Stimulated activated CD4-positive, alpha-beta T cell treated with anti-CD3 and anti-CD28 coated beads, Interleukin-1b, Interleukin-23, amount 100 ng/mL, for 4 hours (primary cell): ENCODE data around the gene NECTIN1.

Experiments
- DNase-seq, 2 donors: peaks; one replicate each; pipeline ENCODE4 v3.0.0-alpha.2; 2020; ENCODE audit warnings: low read depth in 2 of 2

NECTIN1 gene, protein sequence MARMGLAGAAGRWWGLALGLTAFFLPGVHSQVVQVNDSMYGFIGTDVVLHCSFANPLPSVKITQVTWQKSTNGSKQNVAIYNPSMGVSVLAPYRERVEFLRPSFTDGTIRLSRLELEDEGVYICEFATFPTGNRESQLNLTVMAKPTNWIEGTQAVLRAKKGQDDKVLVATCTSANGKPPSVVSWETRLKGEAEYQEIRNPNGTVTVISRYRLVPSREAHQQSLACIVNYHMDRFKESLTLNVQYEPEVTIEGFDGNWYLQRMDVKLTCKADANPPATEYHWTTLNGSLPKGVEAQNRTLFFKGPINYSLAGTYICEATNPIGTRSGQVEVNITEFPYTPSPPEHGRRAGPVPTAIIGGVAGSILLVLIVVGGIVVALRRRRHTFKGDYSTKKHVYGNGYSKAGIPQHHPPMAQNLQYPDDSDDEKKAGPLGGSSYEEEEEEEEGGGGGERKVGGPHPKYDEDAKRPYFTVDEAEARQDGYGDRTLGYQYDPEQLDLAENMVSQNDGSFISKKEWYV

DNA sequence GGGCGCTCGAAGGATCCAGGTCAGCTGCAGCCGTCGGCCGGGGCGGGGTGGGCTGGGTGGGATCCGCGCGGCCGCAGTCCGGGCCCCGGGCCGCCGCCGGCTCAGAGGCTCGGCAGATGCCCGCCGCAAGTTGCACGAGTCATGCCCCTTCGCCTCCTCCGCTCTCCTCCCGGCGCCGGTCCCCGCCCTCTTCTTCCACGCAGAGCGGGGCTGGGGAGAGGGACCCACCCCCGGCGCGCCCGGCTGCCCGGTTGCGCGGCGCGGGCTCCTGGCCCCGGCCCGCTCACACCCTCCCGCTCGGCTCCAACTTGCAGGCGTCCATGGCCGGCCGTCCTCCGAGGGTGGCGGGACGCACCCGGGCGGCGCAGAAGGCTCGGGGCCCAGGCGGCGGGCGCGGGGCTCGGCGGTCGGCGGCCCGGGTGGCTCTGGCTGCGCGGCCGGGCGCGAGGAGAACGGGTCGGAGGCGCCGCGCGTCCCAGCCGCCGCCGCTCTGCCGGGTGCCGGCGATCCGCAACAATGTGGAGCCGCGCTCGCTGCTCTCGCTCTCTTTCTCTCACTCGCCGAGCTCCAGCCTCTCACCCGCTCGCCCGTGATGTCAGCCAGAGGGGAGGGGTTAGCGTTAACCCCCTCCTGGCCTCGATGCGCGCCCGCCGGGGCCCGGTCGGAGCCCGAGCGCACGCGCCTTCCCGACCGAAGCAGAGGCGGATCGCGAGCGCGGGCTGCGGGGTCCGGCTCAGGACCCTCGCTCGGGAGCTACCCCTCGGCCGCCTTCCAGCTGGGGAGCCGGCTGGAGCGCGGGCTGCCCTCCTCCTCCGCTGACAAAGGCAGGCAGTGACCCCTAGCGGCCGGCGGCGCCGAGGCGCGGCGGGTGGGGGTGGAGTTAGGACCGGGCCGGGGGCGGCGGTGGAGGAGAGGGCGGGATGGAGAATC lies at the start of gene NECTIN1:
Gene NECTIN1 (minus strand): TSS at position 550 of the 930 bp plus-strand sequence. CDS start 647 bp downstream, outside the sequence.
- DNase-seq: peak; percentile 80 to 85

DNA sequence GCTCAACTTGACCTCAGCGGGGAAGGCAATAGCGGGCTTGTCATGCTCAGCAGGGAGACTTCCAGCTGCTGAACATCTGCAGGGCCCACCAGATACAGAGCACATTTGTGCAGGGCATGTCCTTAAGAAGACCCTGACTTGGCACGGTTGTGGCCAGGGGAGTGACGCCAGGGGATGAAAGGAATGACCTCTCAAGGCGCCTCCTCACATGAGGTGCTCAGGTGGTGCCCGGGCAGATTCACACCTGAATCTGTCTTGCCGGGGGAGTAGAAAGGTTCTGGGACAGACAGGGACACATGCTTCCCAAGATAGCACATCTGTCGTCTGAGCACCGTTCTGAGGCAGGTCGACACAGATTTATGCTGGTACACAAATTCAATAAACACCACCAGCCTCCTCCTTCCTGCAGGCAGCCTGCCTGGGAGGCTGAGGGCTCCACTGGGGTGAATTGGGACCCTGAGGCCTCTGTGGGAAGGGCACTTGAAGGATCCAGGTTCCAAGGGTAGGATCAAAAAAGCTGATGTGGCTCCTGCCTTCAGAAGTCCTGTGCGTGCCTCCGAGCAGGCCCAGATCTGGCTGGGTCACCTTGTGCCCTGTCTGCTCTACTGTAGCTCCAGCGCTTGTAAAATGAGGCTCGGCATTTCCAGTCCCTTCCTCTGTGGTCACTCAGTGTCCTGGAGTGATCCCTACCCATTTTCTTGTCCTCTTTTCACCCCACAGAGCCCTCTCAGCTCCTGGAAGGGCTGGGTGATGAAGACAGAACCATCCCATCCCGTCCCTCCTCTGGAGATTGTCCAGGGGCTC lies 49.6 kb upstream of the NECTIN1 start:
- no peak for DNase-seq

DNA sequence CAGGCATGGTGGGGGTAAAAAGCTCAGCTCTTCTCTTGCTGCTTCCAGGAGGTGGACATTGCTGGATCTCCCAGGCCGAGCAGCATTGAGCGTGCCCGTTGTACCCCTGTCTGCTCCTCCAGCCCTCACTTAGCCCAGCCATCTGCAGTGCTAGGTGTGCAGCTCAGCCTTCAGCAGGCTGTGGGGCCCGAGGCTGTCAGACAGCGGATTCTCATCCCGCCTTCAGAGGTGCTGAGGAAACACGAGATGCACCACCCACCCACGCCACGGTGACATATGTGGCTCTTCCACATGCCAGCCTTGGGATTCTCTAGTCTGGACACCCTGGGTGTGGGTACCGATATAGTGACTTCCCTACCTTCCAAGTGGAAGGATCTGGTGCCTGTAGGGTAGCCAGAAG lies 48.9 kb upstream of the NECTIN1 start:
- DNase-seq: no peak

DNA sequence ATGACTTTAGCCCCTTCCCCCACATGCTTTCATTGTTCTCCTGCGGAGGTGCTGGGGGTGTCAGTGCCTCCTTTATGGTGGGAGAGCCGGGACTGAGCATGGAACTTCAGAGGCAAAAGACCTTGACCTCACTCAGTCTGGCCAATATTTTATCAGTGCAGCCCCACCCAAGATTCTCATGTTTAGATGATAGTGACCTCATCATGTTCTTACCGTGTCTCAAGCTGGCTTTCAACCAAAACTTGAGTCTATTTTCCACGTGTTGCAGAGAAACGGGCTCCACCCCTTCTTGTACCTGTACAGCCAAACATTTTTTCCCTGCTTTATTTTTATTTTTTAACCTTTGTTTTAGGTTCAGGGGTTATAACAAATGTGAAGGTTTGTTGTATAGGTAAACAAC lies 47.7 kb upstream of the NECTIN1 start:
- DNase-seq: no peak

DNA sequence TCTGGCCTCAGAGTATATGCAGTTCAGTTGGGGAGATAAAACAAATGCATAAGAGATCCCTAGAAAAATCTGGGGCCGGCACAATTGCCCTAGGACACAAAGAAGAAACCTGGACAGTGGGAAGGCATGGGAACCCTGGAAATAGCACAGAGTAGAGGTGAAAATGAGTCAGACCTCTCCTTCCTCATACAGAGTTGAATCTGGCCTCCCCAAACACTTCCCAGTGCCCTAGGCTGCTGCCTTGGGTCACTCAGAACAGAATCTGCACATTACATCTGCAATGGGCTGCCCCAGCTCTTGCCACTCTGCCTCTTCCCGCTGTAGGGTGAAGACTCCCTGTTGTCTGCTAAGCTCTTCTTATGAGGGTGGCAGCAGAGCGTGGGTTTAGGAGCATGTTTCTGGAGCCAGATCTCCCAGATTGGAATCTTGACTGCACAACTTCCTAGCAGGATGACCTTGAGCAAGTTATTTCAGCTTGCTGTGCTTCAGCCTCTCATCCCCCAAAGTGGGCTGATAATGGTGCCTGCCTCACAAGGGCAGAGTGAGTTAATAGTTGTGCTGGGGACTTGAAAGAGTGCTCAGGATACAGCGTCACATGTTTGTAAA lies 47.1 kb upstream of the NECTIN1 start:
- DNase-seq: no peak

DNA sequence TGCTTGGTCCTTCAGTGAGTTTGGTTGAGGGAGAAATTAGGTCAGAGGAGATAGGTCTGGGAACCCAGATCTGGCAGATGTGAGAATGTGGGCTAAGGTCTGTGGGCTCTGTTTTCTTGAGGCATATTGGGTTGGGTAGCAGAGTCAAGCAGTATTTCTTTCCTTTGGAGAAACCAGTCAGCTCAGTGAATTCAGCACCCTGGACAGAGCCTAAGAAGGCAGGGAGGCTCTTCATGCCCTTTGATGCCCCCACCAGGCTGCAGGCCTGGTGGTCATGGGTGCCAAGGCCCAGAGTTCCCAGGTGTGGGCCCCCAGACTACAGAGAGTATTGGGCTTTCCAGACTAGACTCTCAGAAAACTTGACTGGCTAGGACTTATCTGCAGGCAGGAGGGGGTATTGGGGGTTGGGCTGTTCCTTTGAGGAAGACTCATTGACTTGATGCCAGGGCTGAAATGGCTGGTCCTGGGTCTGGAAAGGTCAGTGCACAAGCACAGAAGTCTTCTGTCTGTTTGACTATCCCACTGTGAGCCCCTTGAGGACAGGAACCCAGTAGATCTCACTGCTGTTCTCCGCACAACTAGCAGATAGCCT lies 45.3 kb upstream of the NECTIN1 start:
- no peak for DNase-seq

DNA sequence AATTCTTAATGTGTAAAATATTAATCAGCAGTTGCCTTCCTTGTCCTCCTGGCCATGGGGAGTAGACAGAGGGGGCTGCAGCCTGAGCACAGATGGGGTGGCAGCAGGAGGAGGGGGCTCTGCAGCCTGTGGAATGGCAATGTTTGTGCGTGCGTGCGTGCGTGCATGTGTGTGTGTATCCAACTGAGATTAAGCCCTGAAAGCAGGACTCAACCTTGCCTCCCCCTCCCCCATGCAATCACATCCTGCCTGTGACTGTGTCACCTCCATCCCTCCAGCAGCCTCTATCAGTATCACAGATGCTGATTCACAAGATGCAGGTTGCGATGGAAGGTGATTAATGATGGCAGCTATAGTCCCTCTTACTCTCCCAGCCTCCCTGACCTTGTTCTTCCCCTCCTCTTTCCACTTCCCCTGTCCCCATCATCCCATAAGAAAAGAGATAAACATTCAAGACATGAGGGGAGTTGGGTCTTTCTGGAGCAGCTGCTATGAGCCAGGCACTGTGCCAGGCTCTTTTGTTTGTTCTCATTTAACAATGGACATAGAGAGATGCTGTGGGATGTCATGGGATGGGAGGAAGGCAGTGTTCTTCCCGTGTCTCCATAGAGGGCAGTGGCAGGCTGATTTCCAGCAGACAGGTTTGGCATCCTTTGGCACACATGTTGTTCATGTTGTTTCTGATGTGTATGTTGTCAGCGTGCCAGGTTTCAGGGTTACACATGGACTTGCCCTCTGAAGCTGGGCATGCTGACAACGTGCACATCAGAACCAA lies 43.8 kb upstream of the NECTIN1 start:
- DNase-seq: no peak

DNA sequence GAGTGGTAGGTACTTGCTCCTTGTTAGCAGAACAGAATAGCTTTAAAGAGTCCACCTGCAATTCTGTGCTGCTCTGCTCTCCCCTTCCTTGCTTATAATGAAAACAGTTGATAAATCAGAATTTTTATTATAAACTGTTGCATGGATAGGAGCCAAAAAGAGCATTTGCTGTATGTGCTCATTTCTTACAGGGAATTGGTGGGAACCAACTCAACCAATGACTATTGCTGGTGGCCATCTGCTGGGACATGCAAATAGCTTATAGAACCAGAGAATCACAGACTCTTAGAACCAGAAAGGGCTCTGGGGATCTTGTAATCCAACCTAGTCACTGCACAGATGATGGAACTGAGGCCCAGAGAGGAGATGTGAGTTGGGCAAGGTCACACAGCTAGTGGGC lies 43.1 kb upstream of the NECTIN1 start:
- no peak for DNase-seq

DNA sequence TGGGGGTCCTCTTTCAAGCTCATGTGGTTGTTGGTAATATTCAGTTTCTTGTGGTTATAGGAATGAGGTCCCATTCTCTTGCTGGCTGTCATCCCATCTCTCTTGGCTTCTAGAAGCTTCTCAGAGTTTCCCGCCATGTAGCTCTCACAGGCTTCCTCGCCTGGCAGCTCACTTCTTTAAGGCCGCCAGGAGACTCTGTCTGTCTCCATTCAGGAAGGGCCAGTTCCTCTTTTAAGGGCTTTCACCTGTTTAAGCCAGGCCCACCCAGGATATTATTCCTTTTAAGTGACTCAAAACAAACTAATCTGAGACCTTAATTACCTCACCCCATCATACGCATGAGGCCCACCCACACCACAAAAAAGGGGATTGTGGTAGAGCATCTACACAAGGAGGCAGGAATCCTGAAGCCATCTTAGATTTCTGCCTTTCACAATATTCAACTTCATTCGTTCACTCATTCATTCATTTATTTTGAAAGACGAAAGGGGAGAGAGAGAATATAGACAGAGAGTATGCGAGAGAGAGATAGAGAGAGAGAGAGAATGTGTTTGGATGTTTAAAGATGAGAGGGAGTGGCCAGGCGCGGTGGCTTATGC lies 42.3 kb upstream of the NECTIN1 start:
- DNase-seq: no peak

DNA sequence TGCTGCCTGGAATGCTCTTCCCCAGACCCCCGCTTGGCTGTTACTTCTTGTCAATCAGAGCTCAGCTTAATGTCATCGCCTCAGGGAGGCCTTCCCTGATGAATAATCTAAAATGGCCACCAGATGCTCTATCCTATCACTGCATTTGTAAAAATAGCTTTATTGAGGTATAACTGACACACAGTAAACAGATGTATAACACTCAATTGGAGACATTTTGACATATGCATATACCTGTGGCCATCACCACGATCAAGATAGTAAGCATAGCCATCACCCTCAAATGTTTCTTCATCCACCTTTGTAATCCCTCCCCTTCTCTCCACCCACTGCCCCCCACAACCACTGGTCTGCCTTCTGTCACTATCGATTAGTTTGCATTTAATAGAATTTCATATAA lies 36.6 kb upstream of the NECTIN1 start:
- no peak for DNase-seq

DNA sequence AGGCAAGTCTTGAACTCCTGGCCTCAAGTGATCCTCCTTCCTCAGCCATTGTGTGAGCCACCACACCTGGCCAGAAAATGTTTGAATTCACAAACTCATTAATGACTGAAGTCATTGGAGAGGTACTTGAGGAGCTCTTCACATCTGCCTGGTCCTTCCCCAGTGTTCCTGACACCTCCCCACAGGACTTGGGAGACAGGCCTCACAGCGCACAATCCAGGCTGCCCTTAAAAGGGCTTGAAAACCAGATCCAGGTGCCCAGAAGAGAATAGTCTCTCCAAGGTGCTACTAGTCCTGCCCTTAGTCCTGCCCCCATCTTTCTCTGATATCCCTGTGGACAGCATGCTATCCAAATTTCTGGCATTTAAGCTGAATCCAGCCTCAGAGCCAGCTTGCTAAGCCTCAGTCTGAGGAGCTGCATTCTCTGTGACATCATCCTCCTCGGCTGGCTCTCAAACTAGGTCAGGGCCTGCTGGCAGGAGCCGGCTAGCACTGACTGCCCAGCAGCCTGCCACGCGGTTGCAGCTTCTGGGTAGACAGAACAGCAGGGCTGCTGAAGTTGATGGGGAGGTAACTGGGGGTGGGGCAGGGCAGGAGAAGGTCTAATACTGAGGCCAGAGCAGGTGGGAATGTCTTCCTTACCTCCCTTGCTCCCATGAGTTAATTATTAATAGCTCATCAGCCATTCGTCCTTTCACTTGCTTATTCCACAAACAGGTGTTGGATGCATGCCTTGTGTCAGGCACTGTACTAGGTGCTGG lies 35.3 kb upstream of the NECTIN1 start:
- no peak for DNase-seq

DNA sequence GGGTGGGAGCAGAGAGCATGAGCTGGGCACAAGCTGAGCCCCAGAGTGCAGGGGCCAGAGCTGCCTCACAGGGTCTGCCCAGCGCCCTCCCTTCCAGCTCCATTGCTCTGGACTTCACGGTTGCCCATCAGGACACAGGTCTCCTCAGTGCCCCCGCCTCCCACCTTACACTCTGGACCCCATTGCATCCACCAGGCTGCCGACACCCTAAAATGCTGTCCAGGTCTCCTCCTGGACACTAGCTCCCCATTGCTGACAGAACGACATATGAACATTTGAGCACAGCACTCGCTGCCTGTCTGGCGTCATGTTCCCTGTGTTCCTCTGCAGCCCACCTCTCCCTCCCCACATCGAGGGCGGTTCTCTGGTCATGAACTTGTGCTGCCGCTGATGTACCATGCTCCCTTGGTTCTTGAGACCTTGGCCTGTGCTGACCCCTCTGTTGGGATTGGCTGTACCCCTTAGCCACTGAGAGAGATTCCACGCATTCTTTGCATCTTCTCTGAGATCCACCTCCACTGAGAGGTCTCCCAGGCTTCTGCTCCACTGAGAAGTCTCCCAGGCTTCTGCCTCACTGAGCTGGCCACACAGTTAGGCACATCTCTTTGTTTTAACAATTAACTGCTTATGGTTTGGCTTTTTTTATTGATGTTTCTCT lies 34.2 kb upstream of the NECTIN1 start:
- DNase-seq: no peak

DNA sequence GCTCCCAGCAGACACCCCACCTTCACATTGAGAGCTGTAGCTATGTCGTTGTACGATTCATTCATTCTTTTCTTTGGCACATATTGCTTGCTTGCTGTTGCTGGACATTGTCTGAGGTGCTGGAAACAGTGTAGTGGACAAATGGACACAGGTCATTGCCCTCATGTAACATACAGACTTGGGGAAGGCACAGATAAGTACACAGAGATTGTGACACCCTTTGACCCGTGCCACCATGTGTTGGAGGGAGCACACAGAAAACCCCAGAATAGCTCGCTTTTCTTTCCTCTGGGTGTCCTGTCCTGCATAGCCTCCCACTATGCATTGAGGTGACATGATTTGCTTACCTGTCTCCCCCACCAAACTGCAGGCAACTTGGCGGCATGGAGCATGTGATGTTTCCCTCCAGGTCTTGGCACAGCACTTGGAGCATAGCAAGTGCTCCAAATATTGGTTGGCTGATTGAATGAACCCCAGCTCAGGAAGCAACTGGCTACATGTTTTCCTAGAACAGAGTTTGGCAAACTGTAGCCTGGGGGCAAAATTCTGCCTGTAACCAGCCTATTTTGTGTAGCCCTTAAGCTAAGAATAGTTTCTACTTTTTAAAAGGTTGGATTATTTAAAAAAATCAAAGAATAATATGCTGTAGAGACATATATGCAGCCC lies 30.9 kb upstream of the NECTIN1 start:
- no peak for DNase-seq

DNA sequence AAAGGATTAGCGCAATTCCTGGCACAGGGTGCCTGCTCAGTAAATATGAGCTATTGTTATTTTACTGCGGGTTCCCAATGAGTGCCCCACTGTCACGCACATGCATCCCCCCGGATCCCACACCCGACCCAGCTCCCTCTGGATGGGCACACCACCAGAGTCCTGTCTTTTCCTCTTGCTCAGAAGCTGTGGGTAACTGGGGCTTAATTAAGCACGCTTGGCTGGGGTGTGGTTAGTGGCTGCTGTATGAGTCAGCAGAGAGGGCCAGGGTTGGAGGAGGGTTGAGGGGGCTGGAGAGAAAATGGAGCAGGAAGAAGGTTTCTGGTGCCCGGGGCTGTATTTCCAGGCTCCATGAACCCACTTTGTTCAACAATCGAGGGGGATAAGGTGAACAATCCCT lies 30.3 kb upstream of the NECTIN1 start:
- no peak for DNase-seq

DNA sequence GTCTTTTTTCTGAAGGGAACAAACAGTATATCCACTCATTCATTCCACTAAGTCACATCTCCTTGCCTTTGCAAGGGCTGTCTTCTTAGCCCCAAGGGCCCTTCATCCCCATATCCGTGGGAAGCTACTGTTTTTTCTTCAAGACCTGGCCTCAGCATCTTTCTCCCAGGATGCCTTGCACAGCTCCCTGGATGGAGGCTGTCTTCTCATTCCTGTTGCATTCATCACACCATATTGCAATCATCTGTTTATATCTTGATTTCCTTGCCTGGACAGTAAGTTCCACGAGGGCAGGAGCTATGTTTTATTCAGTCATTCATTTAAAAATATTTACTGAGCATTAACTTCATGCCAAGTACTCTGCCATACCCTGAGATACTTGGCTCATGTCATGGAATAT lies 29.3 kb upstream of the NECTIN1 start:
- no peak for DNase-seq

DNA sequence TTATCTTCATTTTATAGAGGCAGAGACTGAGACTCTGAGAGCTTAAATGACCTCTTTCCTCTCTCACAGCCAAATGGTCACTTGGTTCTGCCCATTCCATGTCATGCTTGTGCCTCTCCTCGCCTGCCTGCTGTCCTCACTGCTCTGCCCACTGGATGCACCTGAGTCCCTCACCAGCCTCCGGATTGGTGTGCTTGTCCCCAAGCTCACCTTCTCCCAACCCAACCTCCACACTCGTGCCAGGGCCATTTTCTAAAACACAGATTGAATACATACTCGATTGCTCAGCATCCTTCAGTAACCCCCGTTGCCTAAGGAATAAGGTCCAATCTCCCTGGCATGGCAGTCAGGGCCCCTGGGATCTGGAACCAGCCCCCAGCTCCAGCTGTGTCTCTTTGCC lies 28.4 kb upstream of the NECTIN1 start:
- no peak for DNase-seq

DNA sequence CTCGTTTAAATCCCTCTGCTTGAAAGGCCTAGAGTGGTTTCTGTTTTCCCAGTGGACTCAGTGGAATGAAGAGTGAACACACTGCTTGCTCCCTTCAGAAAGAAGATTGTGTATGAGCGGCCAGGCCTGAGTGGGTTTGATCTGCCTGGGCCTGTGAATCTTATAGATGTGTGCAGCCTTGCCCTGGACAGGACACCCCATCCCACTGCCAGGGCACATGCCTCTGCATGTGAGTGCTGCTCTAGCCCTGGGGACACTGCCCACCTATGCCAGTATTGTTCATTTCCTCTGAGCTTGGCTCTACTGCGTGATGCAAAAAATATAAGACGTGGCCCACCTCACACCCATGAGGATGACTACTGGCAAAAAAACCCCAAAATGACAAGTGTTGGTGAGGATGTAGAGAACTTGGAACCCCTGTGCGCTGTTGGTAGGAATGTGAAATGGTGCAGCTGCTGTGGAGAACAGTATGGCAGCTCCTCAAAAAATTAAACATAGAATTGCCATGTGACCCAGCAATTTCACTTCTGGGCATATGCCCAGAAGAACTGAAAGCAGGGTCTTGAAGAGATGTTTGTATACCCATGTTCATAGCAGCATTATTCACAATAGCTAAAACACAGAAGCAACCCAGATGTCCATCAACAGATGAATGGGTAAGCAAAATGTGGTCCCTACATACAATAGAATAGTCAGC lies 27.3 kb upstream of the NECTIN1 start:
- no peak for DNase-seq
